Measurements from ENCODE around the gene FNDC8. TPM values are rescaled to one million over a fixed set of nuclear protein-coding genes. Genes with fewer than 3 reads are reported as not detected.

Gene FNDC8
- total and polyA plus RNA-seq, 9 of the 15 experiments (the other 6 are each of a cell fraction or from before 2014, with no cell fraction given): 0.04 TPM; not detected in 8

GRCh38 chr17:35167666-35168065 lies 46.3 kb downstream of the FNDC8 start:
- BruUV-seq (replicated peaks): no TSS peak
- no peak for ATAC-seq
- no peak for TF ChIP-seq ZNF408 (CRISPR knock-in tag; IDR thresholded peaks at IDR 0.05; ENCODE audit: low read depth)
- peak; percentile 30 for TF ChIP-seq RBM25 (IDR thresholded peaks at IDR 0.05; ENCODE audit: low read depth, low read length, severe bottlenecking)
- peak; percentile 39 for TF ChIP-seq ZFP36 (IDR thresholded peaks at IDR 0.05; ENCODE audit: low read depth, low read length, partially characterized antibody)

GRCh38 chr17:35169835-35170363 lies 48.5 kb downstream of the FNDC8 start:
- no peaks in the 10 kb centered on the region for H4K20me1 ChIP-seq (replicated peaks; ENCODE audit: control insufficient read depth, insufficient read depth, low read length)
- H3K36me3 ChIP-seq (ENCODE audit: control insufficient read depth, insufficient read depth, low read length): no peaks in the 10 kb centered on the region
- intact Hi-C loops (cut with micrococcal nuclease) (loop anchor here (2.0 kb wide), 2 partner anchors 363 to 577 kb away; no protein-coding TSS in a partner anchor), in situ Hi-C loops (cut with MboI) (loop anchor here (5.0 to 10.0 kb wide), 2 partner anchors 367 to 585 kb away; partner anchors contain the start of genes GAS2L2 and SLFN12L)
- H3K27ac ChIP-seq (ENCODE audit: extremely low read depth, low read depth, low read length): no peak overlapping the region
- TF ChIP-seq ELF2 (CRISPR knock-in tag; IDR thresholded peaks at IDR 0.05): no peak
- no peak for TF ChIP-seq KLF10 (CRISPR knock-in tag; IDR thresholded peaks at IDR 0.05)
- no peak for TF ChIP-seq SAP30 (IDR thresholded peaks at IDR 0.05; ENCODE audit: borderline replicate concordance, insufficient read depth, low read depth, low read length, poor library complexity, severe bottlenecking)
- TF ChIP-seq ZBTB26 (CRISPR knock-in tag; IDR thresholded peaks at IDR 0.05): no peak
- TF ChIP-seq HNRNPL (IDR thresholded peaks at IDR 0.05; ENCODE audit: low read depth, low read length): no peak
- TF ChIP-seq ZBTB5 (IDR thresholded peaks at IDR 0.05): no peak
- no peak for FAIRE-seq
- H3K9me3 ChIP-seq (replicated peaks; ENCODE audit: control insufficient read depth, insufficient read depth, low read depth, low read length): no peaks in the 10 kb centered on the region
- no peaks in the 10 kb centered on the region for H3K9me1 ChIP-seq (ENCODE audit: control insufficient read depth, insufficient read depth, low read length)
- H2AFZ ChIP-seq (ENCODE audit: low read depth, low read length): no peak overlapping the region
- ChIA-PET CTCF (ENCODE audit: low intra/inter-chr PET ratio) (interaction anchor here (0.6 kb wide), 1 partner anchor 369 kb away, joined by 4 read pairs; no protein-coding TSS in a partner anchor), POLR2A (no interaction called here)
- no peak overlapping the region for H3K4me3 ChIP-seq
- no peak overlapping the region for H3K4me2 ChIP-seq (ENCODE audit: insufficient read depth, low read length)
- no peak for DNase-seq (ENCODE audit: extremely low read depth in 1 of 4, low spot score in 3 of 4)
- H3K79me2 ChIP-seq (ENCODE audit: control insufficient read depth, insufficient read depth, low read length): no peaks in the 10 kb centered on the region
- H3K4me1 ChIP-seq (replicated peaks in 1 of 2; ENCODE audit: control insufficient read depth in 2 of 2, insufficient read depth in 2 of 2, low read length in 2 of 2): no peaks in the 10 kb centered on the region
- WGBS (ENCODE audit: insufficient coverage, low coverage, missing lambda C conversion rate): 16% methylated on average over 17 of the region's 17 CpGs
- no TSS peak for BruUV-seq (replicated peaks)
- H3K9ac ChIP-seq (ENCODE audit: insufficient read depth in 1 of 2, low read depth in 2 of 2, low read length in 2 of 2): no peak overlapping the region
- H3K27me3 ChIP-seq (ENCODE audit: control insufficient read depth in 2 of 2, insufficient read depth in 2 of 2, low read length in 2 of 2): peaks cover 14 to 60% of the 10 kb centered on the region in 2 experiments
- no peak for ATAC-seq

More at GRCh38 chr17:35167666-35168065, 46.3 kb downstream of the FNDC8 start:
- 0% methylated on average over 1 of the region's 1 CpG for WGBS (ENCODE audit: insufficient coverage, low coverage, missing lambda C conversion rate)
- intact Hi-C loops (cut with micrococcal nuclease) (no loop called here), in situ Hi-C loops (cut with MboI) (loop anchor here (10.0 kb wide), 1 partner anchor 587 kb away; the partner anchor contains the start of gene GAS2L2)
- Histone ChIP-seq H3K9me3 (replicated peaks; ENCODE audit: control insufficient read depth, insufficient read depth, low read depth, low read length) (no peaks in the 10 kb centered on the region), H3K4me1 (replicated peaks in 1 of 2; ENCODE audit: control insufficient read depth in 2 of 2, insufficient read depth in 2 of 2, low read length in 2 of 2) (no peaks in the 10 kb centered on the region; a peak in 1 of 5 replicates), H3K79me2 (ENCODE audit: control insufficient read depth, insufficient read depth, low read length) (no peaks in the 10 kb centered on the region), H2AFZ (ENCODE audit: low read depth, low read length) (no peak overlapping the region), H3K9me1 (ENCODE audit: control insufficient read depth, insufficient read depth, low read length) (no peaks in the 10 kb centered on the region), H4K20me1 (replicated peaks; ENCODE audit: control insufficient read depth, insufficient read depth, low read length) (no peaks in the 10 kb centered on the region), H3K27me3 (ENCODE audit: control insufficient read depth in 2 of 2, insufficient read depth in 2 of 2, low read length in 2 of 2) (peaks cover 19 to 55% of the 10 kb centered on the region in 2 experiments), H3K27ac (ENCODE audit: extremely low read depth, low read depth, low read length) (no peak overlapping the region), H3K4me3 (no peak overlapping the region), H3K36me3 (ENCODE audit: control insufficient read depth, insufficient read depth, low read length) (no peaks in the 10 kb centered on the region), H3K9ac (ENCODE audit: insufficient read depth in 1 of 2, low read depth in 2 of 2, low read length in 2 of 2) (no peak overlapping the region), H3K4me2 (ENCODE audit: insufficient read depth, low read length) (no peak overlapping the region)
- FAIRE-seq (no peak), DNase-seq (ENCODE audit: extremely low read depth in 1 of 4, low spot score in 3 of 4) (no peak)
- CTCF ChIA-PET (ENCODE audit: low intra/inter-chr PET ratio): no interaction called here
- POLR2A ChIA-PET: interaction anchor here (0.5 to 1.4 kb wide), 3 partner anchors 10 to 778 kb away, joined by 3 to 4 read pairs (median 3); no protein-coding TSS in a partner anchor
